22Rv1 (cell line): Measurements from ENCODE around the gene LDLRAD4.

Experiments used
- H3K27ac ChIP-seq: fragments of 450-650 bp; 2 replicates; pipeline ENCODE4 v1.5.1; 2017
- CTCF ChIP-seq: fragments of 450-650 bp; IDR thresholded peaks from 2 replicates; pipeline ENCODE4 v1.5.1; 2017; ENCODE audit warnings: mild to moderate bottlenecking
- ZFX ChIP-seq: fragments of 450-650 bp; IDR thresholded peaks from 2 replicates; pipeline ENCODE4 v1.6.1; 2017; ENCODE audit warnings: antibody characterized with exemption, borderline replicate concordance

The LDLRAD4 gene

GRCh38 chr18:13427354-13427753, 208.8 kb downstream of the LDLRAD4 start:
- TF ChIP-seq CTCF = no peak
- no peak for TF ChIP-seq ZFX
- no peak overlapping the region for H3K27ac ChIP-seq

- H3K27ac ChIP-seq = no peak overlapping the region
- no peak for TF ChIP-seq ZFX
- TF ChIP-seq CTCF = no peak
Observed at GRCh38 chr18:13428319-13428718, 209.8 kb downstream of the LDLRAD4 start.

GRCh38 chr18:13429016-13429415, 210.5 kb downstream of the LDLRAD4 start:
- TF ChIP-seq CTCF (no peak), ZFX (no peak)
- H3K27ac ChIP-seq = no peak overlapping the region

- no peak overlapping the region for H3K27ac ChIP-seq
- no peak for TF ChIP-seq CTCF
Observed at GRCh38 chr18:13429884-13430510, 211.4 kb downstream of the LDLRAD4 start.

- no peak overlapping the region for H3K27ac ChIP-seq
Observed at GRCh38 chr18:13430663-13431062, 212.1 kb downstream of the LDLRAD4 start.

GRCh38 chr18:13431886-13432285, 213.3 kb downstream of the LDLRAD4 start:
- TF ChIP-seq ZFX = no peak
- no peak for TF ChIP-seq CTCF
- H3K27ac ChIP-seq = no peak overlapping the region

More at GRCh38 chr18:13430663-13431062, 212.1 kb downstream of the LDLRAD4 start:
- TF ChIP-seq CTCF (no peak), ZFX (no peak)

- H3K27ac ChIP-seq = no peak overlapping the region
- TF ChIP-seq ZFX (no peak), CTCF (no peak)
Observed at GRCh38 chr18:13433125-13433524, 214.6 kb downstream of the LDLRAD4 start.
